H1 (cell line): ENCODE results near the gene TEAD1. TPM values are rescaled to one million over a fixed set of nuclear protein-coding genes. Genes with fewer than 3 reads are reported as not detected.

ENCODE experiments used
- BCL11A ChIP-seq, 2 experiments: IDR thresholded peaks; one replicate each; pipeline ENCODE4 v1.6.1; 2011; ENCODE audit warnings: low read depth in 2 of 2, low read length in 2 of 2, mild to moderate bottlenecking in 2 of 2
- SRF ChIP-seq: IDR thresholded peaks from 2 replicates; pipeline ENCODE4 v1.6.1; 2011; ENCODE audit warnings: mild to moderate bottlenecking, low read depth, low read length, moderate library complexity
- TBP ChIP-seq: IDR thresholded peaks from 2 replicates; pipeline ENCODE4 v1.6.1; 2011; ENCODE audit warnings: low read depth, low read length, improper control_type of control experiment
- polyA plus RNA-seq, 7 experiments: library from polyadenylated mRNA; depleted of rRNA in 3 of 7; stranded (reverse) in 5 of 7; unstranded in 2 of 7; fragments of >200 nt in 5 of 7; fragments of 200-250 nt in 2 of 7; gene quantifications; 1 replicate in 5 of 7; 2 replicates in 1 of 7; 4 replicates in 1 of 7; pipeline versions ENCODE4 v1.2.1 to v1.2.3, GENCODE V29; 2011 to 2013; ENCODE audit warnings: missing spikeins in 2 of 7, mixed read lengths in 2 of 7
- total RNA-seq: library from RNA; stranded (reverse); fragmentation: NEBNext Ultra II Directional; extraction: Animal tissue kit (Norgen Biotek cat#: 25700); gene quantifications from 2 replicates; pipeline ENCODE4 v1.2.1, GENCODE V29; 2021

The TEAD1 gene
- total and polyA plus RNA-seq, 2 of the 8 experiments (the other 6 are each of a cell fraction or from before 2014, with no cell fraction given), result 15.6 to 67.4 TPM

- TF ChIP-seq SRF, result no peak
- TF ChIP-seq TBP, result no peak
- no peak for TF ChIP-seq BCL11A (IDR thresholded peaks at IDR 0.05; ENCODE audit: low read depth in 2 of 2, low read length in 2 of 2)
These were observed 164.4 kb downstream of the TEAD1 start (continued) for GRCh38 chr11:12838463-12839123.
